ENCODE results near the gene HEY2. TPM values are rescaled to one million over a fixed set of nuclear protein-coding genes. Genes with fewer than 3 reads are reported as not detected.
A peak's percentile ranks its signal among the peaks of the same experiment; 100 is the strongest.

HEY2 gene
- total and polyA plus RNA-seq, 8 donors = 1.3 to 2.9 (median 1.9) TPM

DNA sequence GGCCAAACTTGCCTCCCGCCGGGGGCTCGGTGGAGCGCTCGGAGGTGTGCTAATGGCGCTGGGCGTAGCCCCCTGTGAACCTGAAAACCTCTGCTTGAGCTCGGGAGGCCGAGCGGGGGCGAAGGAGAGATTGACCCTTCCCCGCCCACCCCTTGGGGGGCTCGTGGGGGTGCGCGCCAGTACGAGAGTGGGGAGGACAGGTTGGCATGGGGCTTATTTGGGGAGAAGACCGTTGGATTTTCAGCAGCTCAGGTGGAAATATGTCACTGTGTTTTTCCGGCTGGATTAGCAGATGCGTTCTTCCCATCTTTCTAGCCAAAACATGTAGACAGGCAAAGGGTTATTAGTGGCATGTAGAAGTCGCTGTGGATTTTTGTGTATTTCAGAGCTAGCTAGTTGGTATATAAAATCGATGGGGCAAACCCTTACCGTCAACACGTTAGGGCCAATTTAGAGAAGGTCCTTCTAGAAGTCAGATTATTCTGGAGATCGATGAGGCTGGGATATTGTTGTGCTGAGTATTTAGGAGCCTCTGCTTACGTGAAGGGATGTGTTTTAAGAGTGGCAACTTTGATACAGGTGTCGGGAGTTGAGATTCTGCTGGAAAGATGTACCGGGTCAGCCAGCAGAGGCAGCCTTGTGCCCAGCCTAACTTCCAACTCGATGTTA is 41.9 kb downstream of the HEY2 start:
- ATAC-seq (peak; percentile 60 to 77 (median 70)), DNase-seq (peak in 3 of 6 donors; percentile 32 to 48 (median 43)), FAIRE-seq (no peak)
- H3K4me1 ChIP-seq = peaks cover 5 to 27% (median 19%) of the 10 kb centered on the region in 3 donors
- no peaks in the 10 kb centered on the region for H3K27me3 ChIP-seq
- H3K9me3 ChIP-seq = no peaks in the 10 kb centered on the region
- 0% methylated on average over 28 of the region's 28 CpGs for WGBS, 2 donors
- H3K4me3 ChIP-seq = peak overlapping the region; percentile 79 to 95 (median 88)
- H3K36me3 ChIP-seq = no peaks in the 10 kb centered on the region
- TF ChIP-seq, protein P1, sequence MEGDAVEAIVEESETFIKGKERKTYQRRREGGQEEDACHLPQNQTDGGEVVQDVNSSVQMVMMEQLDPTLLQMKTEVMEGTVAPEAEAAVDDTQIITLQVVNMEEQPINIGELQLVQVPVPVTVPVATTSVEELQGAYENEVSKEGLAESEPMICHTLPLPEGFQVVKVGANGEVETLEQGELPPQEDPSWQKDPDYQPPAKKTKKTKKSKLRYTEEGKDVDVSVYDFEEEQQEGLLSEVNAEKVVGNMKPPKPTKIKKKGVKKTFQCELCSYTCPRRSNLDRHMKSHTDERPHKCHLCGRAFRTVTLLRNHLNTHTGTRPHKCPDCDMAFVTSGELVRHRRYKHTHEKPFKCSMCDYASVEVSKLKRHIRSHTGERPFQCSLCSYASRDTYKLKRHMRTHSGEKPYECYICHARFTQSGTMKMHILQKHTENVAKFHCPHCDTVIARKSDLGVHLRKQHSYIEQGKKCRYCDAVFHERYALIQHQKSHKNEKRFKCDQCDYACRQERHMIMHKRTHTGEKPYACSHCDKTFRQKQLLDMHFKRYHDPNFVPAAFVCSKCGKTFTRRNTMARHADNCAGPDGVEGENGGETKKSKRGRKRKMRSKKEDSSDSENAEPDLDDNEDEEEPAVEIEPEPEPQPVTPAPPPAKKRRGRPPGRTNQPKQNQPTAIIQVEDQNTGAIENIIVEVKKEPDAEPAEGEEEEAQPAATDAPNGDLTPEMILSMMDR (IDR thresholded peaks at IDR 0.05) = peak in 3 of 4 donors; percentile 37 to 52 (median 38)
- intact Hi-C loops (cut with DNase I) = no loop called here
- peak overlapping the region; percentile 82 to 95 (median 90) for H3K27ac ChIP-seq

DNA sequence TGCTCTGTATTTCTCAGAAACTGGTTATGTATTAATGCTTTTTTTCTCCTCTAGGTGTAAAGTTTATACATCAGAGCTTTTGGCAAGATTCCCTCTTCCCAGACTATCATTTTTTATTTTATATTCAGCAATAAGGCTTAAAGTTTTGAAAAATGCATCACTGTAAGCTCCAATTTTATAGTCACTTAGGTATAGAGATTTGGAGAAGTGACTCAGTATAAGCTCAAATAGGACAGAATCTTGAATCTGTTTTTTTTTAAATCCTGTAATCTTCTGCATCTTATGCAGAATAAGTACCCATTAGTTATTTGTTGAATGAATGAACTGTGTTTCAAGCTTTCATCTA is 42.4 kb downstream of the HEY2 start:
- peaks cover 5 to 27% (median 19%) of the 10 kb centered on the region in 3 donors for H3K4me1 ChIP-seq
- TF ChIP-seq, protein P1 (IDR thresholded peaks at IDR 0.05) = peak in 1 of 4 donors; percentile 14
- no peak for DNase-seq
- H3K9me3 ChIP-seq = no peaks in the 10 kb centered on the region
- no peak for ATAC-seq
- intact Hi-C loops (cut with DNase I) = no loop called here
- H3K4me3 ChIP-seq = peak overlapping the region in 2 of 4 donors; percentile 79 to 88
- peak overlapping the region in 3 of 4 donors; percentile 87 to 95 (median 93) for H3K27ac ChIP-seq
- H3K27me3 ChIP-seq = no peaks in the 10 kb centered on the region
- no peak for FAIRE-seq
- H3K36me3 ChIP-seq = no peaks in the 10 kb centered on the region

DNA sequence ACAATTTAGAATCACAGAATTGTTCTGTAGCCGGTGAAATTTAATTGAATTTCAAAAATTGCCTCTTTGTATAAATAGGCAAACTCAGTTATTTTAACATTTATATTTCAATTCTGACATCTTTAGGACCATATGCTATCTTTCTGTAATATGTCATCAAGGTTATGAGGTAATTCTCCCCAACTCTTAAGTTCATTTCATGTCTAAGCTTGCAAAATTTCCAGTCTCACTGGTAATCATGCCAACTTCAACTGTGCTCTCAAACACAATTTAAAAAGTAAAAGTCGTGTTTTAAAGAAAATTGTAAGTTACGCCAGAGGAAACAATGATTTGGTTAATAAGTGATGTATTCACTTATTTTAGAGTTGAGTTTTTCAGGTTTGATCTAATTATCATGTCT is 42.7 kb downstream of the HEY2 start:
- Histone ChIP-seq H3K36me3 (no peaks in the 10 kb centered on the region), H3K4me1 (peaks cover 5 to 27% (median 19%) of the 10 kb centered on the region in 3 donors), H3K27me3 (no peaks in the 10 kb centered on the region), H3K4me3 (peak overlapping the region in 1 of 4 donors; percentile 88), H3K9me3 (no peaks in the 10 kb centered on the region), H3K27ac (peak overlapping the region in 2 of 4 donors; percentile 93 to 95)
- ATAC-seq = no peak
- no peak for DNase-seq
- intact Hi-C loops (cut with DNase I) = no loop called here
- no peak for FAIRE-seq
- 49 to 53% methylated on average over 3 of the region's 3 CpGs for WGBS, 2 donors
- TF ChIP-seq, protein P1 (IDR thresholded peaks at IDR 0.05) = no peak

DNA sequence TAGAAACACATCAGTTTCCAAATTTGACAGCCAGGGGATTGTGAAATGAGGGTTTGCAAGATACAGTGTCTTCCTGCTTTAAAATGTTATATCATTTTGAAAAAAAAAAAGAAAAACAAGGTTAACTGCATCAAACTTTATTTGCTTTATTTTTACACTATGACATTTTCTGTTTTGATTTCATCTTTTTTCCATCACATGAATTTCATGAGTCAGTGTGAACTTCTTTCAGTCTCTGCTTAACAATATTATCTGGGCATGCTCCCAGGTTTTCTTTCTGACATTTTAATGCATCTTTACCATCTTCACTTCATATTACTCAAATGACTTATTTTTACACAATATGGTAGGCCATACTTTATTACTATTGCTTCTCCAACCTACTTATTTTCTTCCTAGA is 43.2 kb downstream of the HEY2 start:
- ATAC-seq = no peak
- peak overlapping the region in 2 of 4 donors; percentile 93 to 95 for H3K27ac ChIP-seq
- TF ChIP-seq, protein P1 (IDR thresholded peaks at IDR 0.05) = no peak

DNA sequence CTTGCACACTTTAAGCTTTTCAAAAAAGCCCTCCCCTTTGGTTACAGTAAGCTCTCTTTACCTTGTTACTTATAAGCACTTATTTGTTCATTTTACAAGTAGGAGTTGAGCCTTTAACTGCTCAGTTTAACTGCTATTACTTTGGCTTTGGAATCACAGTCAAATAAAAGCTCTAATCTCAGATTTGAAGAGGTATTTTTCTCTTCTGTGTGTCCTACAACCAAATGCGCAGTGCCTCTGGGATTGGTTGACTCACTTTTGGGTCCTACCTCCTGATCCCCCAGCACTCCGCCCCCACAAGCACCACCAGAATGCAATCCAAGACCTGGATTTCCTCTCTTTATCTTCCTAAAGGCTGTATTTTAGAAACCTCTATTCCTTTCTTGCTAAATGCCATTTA is 43.8 kb downstream of the HEY2 start:
- intact Hi-C loops (cut with DNase I) = no loop called here
- no peak for FAIRE-seq
- WGBS, 2 donors = 92 to 94% methylated on average over 2 of the region's 2 CpGs
- H3K36me3 ChIP-seq = no peaks in the 10 kb centered on the region
- no peak for ATAC-seq
- no peaks in the 10 kb centered on the region for H3K9me3 ChIP-seq
- H3K4me1 ChIP-seq = peaks cover 5 to 31% (median 19%) of the 10 kb centered on the region in 3 donors
- H3K4me3 ChIP-seq = no peak overlapping the region
- TF ChIP-seq, protein P1 (IDR thresholded peaks at IDR 0.05) = no peak
- DNase-seq = no peak
- H3K27ac ChIP-seq = peak overlapping the region in 1 of 4 donors; percentile 9
- no peaks in the 10 kb centered on the region for H3K27me3 ChIP-seq

More for the DNA sequence above, 43.2 kb downstream of the HEY2 start:
- intact Hi-C loops (cut with DNase I) = no loop called here
- no peak for DNase-seq
- no peak overlapping the region for H3K4me3 ChIP-seq
- H3K36me3 ChIP-seq = no peaks in the 10 kb centered on the region
- H3K27me3 ChIP-seq = no peaks in the 10 kb centered on the region
- H3K4me1 ChIP-seq = peaks cover 5 to 30% (median 19%) of the 10 kb centered on the region in 3 donors
- FAIRE-seq = no peak
- H3K9me3 ChIP-seq = no peaks in the 10 kb centered on the region

All from pancreas (tissue), 10 donors.